GM06990 (cell line): ENCODE results near the gene QRFPR.

ENCODE experiments used
- DNase-seq: peaks from one replicate; pipeline ENCODE4 v3.0.0-alpha.2; 2011; ENCODE audit not compliant: insufficient read length; ENCODE audit errors: extremely low read depth
- H3K27me3 ChIP-seq: replicated peaks from 2 replicates; pipeline ENCODE4 v1.6.0; 2011; ENCODE audit warnings: low read length; ENCODE audit not compliant: control insufficient read depth, insufficient read depth
- H3K36me3 ChIP-seq: 2 replicates; pipeline ENCODE4 v1.5.1; 2011; ENCODE audit warnings: low read length; ENCODE audit not compliant: control insufficient read depth, insufficient read depth
- H3K4me3 ChIP-seq: replicated peaks from 2 replicates; pipeline ENCODE4 v1.5.1; 2011; ENCODE audit warnings: low read depth, mild to moderate bottlenecking, control low read depth, low read length
- CTCF ChIP-seq: IDR thresholded peaks from 2 replicates; pipeline ENCODE4 v1.5.1; 2011; ENCODE audit warnings: low read length, control low read depth, mild to moderate bottlenecking, inconsistent platforms; ENCODE audit not compliant: insufficient read depth, poor library complexity, severe bottlenecking

The QRFPR gene

GRCh38 chr4:121360495-121360894 lies 20.3 kb downstream of the QRFPR start:
- no peaks in the 10 kb centered on the region for H3K36me3 ChIP-seq
- H3K27me3 ChIP-seq = no peaks in the 10 kb centered on the region
- TF ChIP-seq CTCF = no peak
- DNase-seq = no peak
- no peak overlapping the region for H3K4me3 ChIP-seq

DNA sequence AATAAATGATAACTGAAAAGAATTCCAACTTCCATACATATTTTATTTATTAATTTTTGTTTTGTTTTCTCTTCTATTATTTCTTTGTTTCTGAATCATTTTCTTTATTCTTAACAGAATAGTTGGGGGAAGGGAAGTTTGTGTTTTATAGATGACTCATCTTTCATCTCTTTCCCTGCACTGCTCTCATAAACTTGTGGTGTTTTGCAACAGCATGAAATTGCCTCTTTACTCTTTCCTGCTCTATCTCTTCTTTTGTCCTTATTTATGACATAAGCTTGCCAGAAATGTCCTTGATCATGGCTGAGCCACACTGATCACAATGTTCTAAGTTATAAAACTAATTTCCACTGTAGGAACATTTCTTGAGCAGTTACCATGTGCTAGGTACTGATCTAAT lies 22.3 kb downstream of the QRFPR start:
- no peak for DNase-seq
- no peaks in the 10 kb centered on the region for H3K27me3 ChIP-seq
- no peaks in the 10 kb centered on the region for H3K36me3 ChIP-seq
- TF ChIP-seq CTCF = no peak
- H3K4me3 ChIP-seq = no peak overlapping the region

DNA sequence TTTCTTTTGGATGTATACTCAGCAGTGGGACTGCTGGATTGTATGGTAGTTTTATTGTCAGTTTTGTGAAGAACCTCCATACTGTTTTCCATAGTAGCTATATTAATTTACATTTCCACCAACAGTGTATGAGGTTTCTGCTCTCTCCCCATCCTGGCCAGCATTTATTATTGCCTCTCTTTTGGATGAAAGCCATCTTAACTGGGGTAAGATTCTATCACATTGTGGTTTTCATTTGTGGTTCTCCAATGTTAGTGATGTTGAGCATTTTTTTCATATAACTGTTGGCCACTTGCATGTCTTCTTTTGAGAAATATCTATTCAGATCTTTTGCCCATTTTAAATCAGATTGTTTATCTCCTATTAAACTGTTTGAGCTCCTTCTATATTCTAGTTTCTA lies 27.6 kb downstream of the QRFPR start:
- no peaks in the 10 kb centered on the region for H3K36me3 ChIP-seq
- no peak for TF ChIP-seq CTCF
- H3K27me3 ChIP-seq = no peaks in the 10 kb centered on the region
- no peak for DNase-seq
- no peak overlapping the region for H3K4me3 ChIP-seq

DNA sequence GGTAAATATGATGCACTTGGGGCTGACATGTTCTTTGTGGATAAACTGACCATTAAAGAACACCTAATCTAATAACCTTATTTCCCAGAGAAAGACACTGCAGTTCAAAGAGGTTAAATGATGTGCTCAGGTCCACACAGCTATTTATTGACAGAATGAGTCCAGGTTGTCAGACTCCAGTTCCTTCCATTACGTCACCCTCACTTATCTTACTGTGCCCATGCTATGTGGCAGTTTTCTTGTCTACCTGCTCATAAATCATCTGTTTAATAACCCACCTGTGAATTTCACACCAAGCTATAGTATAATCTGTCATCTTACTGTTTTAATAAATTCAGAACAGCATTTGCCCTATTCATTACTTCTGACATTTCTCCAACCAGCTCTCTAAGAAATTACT lies 36.7 kb downstream of the QRFPR start:
- Histone ChIP-seq H3K27me3 (no peaks in the 10 kb centered on the region), H3K36me3 (no peaks in the 10 kb centered on the region), H3K4me3 (no peak overlapping the region)
- TF ChIP-seq CTCF = no peak
- DNase-seq = no peak

- Histone ChIP-seq H3K36me3 (no peaks in the 10 kb centered on the region), H3K27me3 (no peaks in the 10 kb centered on the region), H3K4me3 (no peak overlapping the region)
- TF ChIP-seq CTCF = no peak
- no peak for DNase-seq
Observed at GRCh38 chr4:121340247-121340646, 40.6 kb downstream of the QRFPR start.

DNA sequence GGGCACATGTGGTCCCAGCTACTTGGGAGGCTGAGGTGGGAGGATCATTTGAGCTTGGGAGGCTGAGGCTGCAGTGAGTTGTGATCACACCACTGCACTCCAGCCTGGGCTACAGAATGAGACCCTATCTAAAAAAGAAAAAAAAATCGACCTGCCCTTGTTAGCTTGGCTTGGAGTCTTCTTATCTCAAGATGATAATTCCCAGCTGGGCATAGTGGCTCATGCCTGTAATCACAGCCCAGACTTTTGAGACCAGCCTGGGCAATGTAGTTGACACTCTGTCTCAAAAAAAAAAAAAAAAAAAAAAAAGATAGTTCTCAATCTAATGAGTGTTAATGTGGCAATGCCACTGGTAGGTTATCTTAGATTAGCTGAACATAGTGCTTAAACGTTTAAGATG lies 41.0 kb downstream of the QRFPR start:
- H3K27me3 ChIP-seq = no peaks in the 10 kb centered on the region
- no peak for TF ChIP-seq CTCF
- no peak for DNase-seq
- H3K4me3 ChIP-seq = no peak overlapping the region
- no peaks in the 10 kb centered on the region for H3K36me3 ChIP-seq
